ENCODE measurements around the gene CARS1. TPM values are rescaled to one million over a fixed set of nuclear protein-coding genes. Genes with fewer than 3 reads are reported as not detected.

CARS1 gene
- polyA plus RNA-seq, 1 of the 3 experiments (the other 2 are of a cell fraction): 52.1 TPM

DNA sequence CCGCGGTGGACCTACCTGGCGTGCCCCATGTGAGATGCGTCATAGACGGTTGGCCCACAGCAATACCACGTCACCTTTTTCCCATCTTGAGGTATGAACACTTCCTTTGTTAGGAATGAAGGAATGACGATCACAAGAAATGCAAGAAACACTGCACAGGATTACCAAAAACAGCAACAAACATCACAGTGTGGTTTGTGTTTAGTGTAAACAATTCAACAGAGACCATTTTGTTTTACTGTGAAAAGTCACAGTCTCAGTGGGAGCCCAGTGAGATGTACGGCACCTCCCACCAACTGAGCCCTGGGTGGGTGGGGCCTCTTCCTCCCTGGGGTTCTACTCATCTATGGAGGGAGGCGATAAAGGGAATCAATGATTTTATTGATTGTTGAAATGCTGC is 16.3 kb downstream of the CARS1 start:
- no peak overlapping the region for H3K9ac ChIP-seq
- ChIA-PET POLR2A (interaction anchor here (1.0 kb wide), 1 partner anchor 8 kb away, joined by 3 read pairs; no protein-coding TSS in a partner anchor), CTCF (interaction anchor here (23.7 kb wide), 1 partner anchor 48 kb away, joined by 403 read pairs; no protein-coding TSS in a partner anchor)
- DNase-seq: no peak
- no peaks in the 10 kb centered on the region for H3K9me2 ChIP-seq
- H3F3A ChIP-seq (replicated peaks; ENCODE audit: insufficient read depth): peaks cover 12% of the 10 kb centered on the region
- WGBS (ENCODE audit: low lambda C conversion rate): 95% methylated on average over 9 of the region's 9 CpGs
- peaks cover 7 to 20% of the 10 kb centered on the region in 2 experiments; a peak in 3 of 4 replicates for H3K4me1 ChIP-seq (ENCODE audit: control insufficient read depth in 1 of 2, insufficient read depth in 2 of 2, low read depth in 1 of 2, low read length in 1 of 2)
- H3K27me3 ChIP-seq (ENCODE audit: insufficient read depth): no peaks in the 10 kb centered on the region
- no peaks in the 10 kb centered on the region for H3K9me3 ChIP-seq
- H2AFZ ChIP-seq (ENCODE audit: low read depth): no peak overlapping the region
- H3K4me2 ChIP-seq: no peak overlapping the region
- H3K79me2 ChIP-seq (ENCODE audit: insufficient read depth): peaks cover 51% of the 10 kb centered on the region
- H3K4me3 ChIP-seq (ENCODE audit: low read depth in 2 of 2, low read length in 1 of 2): no peak overlapping the region
- H4K20me1 ChIP-seq (ENCODE audit: insufficient read depth): peaks cover 60% of the 10 kb centered on the region
- H3K27ac ChIP-seq (ENCODE audit: low read depth in 2 of 2, low read length in 1 of 2): no peak overlapping the region
- no peak for TF ChIP-seq FOXJ3 (CRISPR knock-in tag; IDR thresholded peaks at IDR 0.05)
- TF ChIP-seq ELF1 (IDR thresholded peaks at IDR 0.05): no peak
- TF ChIP-seq, protein P1, sequence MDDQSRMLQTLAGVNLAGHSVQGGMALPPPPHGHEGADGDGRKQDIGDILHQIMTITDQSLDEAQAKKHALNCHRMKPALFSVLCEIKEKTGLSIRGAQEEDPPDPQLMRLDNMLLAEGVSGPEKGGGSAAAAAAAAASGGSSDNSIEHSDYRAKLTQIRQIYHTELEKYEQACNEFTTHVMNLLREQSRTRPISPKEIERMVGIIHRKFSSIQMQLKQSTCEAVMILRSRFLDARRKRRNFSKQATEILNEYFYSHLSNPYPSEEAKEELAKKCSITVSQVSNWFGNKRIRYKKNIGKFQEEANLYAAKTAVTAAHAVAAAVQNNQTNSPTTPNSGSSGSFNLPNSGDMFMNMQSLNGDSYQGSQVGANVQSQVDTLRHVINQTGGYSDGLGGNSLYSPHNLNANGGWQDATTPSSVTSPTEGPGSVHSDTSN (IDR thresholded peaks at IDR 0.05): no peak
- TF ChIP-seq MXI1 (IDR thresholded peaks at IDR 0.05; ENCODE audit: low read depth, low read length): no peak
- TF ChIP-seq SMC3 (IDR thresholded peaks at IDR 0.05; ENCODE audit: low read depth, low read length): no peak
- TF ChIP-seq, protein P2, sequence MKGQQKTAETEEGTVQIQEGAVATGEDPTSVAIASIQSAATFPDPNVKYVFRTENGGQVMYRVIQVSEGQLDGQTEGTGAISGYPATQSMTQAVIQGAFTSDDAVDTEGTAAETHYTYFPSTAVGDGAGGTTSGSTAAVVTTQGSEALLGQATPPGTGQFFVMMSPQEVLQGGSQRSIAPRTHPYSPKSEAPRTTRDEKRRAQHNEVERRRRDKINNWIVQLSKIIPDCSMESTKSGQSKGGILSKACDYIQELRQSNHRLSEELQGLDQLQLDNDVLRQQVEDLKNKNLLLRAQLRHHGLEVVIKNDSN (IDR thresholded peaks at IDR 0.05; ENCODE audit: borderline replicate concordance, low read depth): no peak
- peaks cover 39 to 71% of the 10 kb centered on the region in 2 experiments for H3K36me3 ChIP-seq (replicated peaks in 1 of 2; ENCODE audit: control insufficient read depth in 1 of 2, insufficient read depth in 2 of 2, low read length in 1 of 2)

DNA sequence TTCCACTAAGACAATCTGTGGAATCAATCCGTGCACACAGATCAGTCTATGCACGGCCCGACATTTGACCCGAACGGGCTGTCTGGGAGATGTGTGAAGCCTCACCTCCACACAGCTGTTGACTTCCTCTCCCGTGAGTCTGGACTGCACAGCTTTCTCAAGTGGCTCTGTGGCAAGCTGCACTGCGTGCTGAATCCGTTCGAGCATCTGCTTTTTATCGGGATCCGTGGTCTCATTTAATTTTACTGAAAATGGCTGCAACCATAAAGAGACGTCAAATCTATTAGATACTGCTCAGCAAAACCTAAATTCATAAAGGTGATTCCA is 19.3 kb downstream of the CARS1 start:
- Histone ChIP-seq H3K27me3 (ENCODE audit: insufficient read depth) (no peaks in the 10 kb centered on the region), H3K9me2 (no peaks in the 10 kb centered on the region), H2AFZ (ENCODE audit: low read depth) (no peak overlapping the region), H3K9me3 (no peaks in the 10 kb centered on the region), H4K20me1 (ENCODE audit: insufficient read depth) (peaks cover 41% of the 10 kb centered on the region), H3K79me2 (ENCODE audit: insufficient read depth) (peaks cover 27% of the 10 kb centered on the region), H3K9ac (no peak overlapping the region), H3F3A (replicated peaks; ENCODE audit: insufficient read depth) (peaks cover 12% of the 10 kb centered on the region), H3K4me1 (ENCODE audit: control insufficient read depth in 1 of 2, insufficient read depth in 2 of 2, low read depth in 1 of 2, low read length in 1 of 2) (peaks cover under 1 to 3% of the 10 kb centered on the region in 2 experiments; a peak in 1 of 4 replicates), H3K4me2 (no peak overlapping the region), H3K27ac (ENCODE audit: low read depth in 2 of 2, low read length in 1 of 2) (no peak overlapping the region), H3K36me3 (replicated peaks in 1 of 2; ENCODE audit: control insufficient read depth in 1 of 2, insufficient read depth in 2 of 2, low read length in 1 of 2) (peaks cover 59 to 81% of the 10 kb centered on the region in 2 experiments), H3K4me3 (ENCODE audit: low read depth in 2 of 2, low read length in 1 of 2) (no peak overlapping the region)
- CTCF ChIA-PET: interaction anchor here (0.6 to 23.7 kb wide), 44 partner anchors 8 to 505 kb away, joined by 3 to 403 read pairs (median 5); partner anchors contain the start of genes CARS1, MRGPRG and OSBPL5
- POLR2A ChIA-PET: interaction anchor here (2.0 kb wide), 1 partner anchor 54 kb away, joined by 5 read pairs; no protein-coding TSS in a partner anchor
- 88% methylated on average over 12 of the region's 12 CpGs for WGBS (ENCODE audit: low lambda C conversion rate)
- DNase-seq: no peak
- TF ChIP-seq, protein P1 (IDR thresholded peaks at IDR 0.05): no peak
- TF ChIP-seq TAF1 (IDR thresholded peaks at IDR 0.05; ENCODE audit: borderline replicate concordance, low read depth, low read length): no peak
- no peak for TF ChIP-seq SMC3 (IDR thresholded peaks at IDR 0.05; ENCODE audit: low read depth, low read length)
- TF ChIP-seq, protein P3, sequence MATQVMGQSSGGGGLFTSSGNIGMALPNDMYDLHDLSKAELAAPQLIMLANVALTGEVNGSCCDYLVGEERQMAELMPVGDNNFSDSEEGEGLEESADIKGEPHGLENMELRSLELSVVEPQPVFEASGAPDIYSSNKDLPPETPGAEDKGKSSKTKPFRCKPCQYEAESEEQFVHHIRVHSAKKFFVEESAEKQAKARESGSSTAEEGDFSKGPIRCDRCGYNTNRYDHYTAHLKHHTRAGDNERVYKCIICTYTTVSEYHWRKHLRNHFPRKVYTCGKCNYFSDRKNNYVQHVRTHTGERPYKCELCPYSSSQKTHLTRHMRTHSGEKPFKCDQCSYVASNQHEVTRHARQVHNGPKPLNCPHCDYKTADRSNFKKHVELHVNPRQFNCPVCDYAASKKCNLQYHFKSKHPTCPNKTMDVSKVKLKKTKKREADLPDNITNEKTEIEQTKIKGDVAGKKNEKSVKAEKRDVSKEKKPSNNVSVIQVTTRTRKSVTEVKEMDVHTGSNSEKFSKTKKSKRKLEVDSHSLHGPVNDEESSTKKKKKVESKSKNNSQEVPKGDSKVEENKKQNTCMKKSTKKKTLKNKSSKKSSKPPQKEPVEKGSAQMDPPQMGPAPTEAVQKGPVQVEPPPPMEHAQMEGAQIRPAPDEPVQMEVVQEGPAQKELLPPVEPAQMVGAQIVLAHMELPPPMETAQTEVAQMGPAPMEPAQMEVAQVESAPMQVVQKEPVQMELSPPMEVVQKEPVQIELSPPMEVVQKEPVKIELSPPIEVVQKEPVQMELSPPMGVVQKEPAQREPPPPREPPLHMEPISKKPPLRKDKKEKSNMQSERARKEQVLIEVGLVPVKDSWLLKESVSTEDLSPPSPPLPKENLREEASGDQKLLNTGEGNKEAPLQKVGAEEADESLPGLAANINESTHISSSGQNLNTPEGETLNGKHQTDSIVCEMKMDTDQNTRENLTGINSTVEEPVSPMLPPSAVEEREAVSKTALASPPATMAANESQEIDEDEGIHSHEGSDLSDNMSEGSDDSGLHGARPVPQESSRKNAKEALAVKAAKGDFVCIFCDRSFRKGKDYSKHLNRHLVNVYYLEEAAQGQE (IDR thresholded peaks at IDR 0.05; ENCODE audit: low read depth, low read length): no peak
- TF ChIP-seq POLR2AphosphoS5 (IDR thresholded peaks at IDR 0.05; ENCODE audit: low read depth, low read length): no peak
- TF ChIP-seq MEF2A (IDR thresholded peaks at IDR 0.05; ENCODE audit: borderline replicate concordance, low read depth): no peak
- TF ChIP-seq, protein P4, sequence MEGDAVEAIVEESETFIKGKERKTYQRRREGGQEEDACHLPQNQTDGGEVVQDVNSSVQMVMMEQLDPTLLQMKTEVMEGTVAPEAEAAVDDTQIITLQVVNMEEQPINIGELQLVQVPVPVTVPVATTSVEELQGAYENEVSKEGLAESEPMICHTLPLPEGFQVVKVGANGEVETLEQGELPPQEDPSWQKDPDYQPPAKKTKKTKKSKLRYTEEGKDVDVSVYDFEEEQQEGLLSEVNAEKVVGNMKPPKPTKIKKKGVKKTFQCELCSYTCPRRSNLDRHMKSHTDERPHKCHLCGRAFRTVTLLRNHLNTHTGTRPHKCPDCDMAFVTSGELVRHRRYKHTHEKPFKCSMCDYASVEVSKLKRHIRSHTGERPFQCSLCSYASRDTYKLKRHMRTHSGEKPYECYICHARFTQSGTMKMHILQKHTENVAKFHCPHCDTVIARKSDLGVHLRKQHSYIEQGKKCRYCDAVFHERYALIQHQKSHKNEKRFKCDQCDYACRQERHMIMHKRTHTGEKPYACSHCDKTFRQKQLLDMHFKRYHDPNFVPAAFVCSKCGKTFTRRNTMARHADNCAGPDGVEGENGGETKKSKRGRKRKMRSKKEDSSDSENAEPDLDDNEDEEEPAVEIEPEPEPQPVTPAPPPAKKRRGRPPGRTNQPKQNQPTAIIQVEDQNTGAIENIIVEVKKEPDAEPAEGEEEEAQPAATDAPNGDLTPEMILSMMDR (IDR thresholded peaks at IDR 0.05): no peak
- no peak for TF ChIP-seq TCF12 (IDR thresholded peaks at IDR 0.05)
- no peak for TF ChIP-seq FOSL2 (IDR thresholded peaks at IDR 0.05; ENCODE audit: borderline replicate concordance, low read depth)
- no peak for TF ChIP-seq NRF1 (IDR thresholded peaks at IDR 0.05; ENCODE audit: low read depth, low read length)
- TF ChIP-seq, protein P5, sequence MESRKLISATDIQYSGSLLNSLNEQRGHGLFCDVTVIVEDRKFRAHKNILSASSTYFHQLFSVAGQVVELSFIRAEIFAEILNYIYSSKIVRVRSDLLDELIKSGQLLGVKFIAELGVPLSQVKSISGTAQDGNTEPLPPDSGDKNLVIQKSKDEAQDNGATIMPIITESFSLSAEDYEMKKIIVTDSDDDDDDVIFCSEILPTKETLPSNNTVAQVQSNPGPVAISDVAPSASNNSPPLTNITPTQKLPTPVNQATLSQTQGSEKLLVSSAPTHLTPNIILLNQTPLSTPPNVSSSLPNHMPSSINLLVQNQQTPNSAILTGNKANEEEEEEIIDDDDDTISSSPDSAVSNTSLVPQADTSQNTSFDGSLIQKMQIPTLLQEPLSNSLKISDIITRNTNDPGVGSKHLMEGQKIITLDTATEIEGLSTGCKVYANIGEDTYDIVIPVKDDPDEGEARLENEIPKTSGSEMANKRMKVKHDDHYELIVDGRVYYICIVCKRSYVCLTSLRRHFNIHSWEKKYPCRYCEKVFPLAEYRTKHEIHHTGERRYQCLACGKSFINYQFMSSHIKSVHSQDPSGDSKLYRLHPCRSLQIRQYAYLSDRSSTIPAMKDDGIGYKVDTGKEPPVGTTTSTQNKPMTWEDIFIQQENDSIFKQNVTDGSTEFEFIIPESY (IDR thresholded peaks at IDR 0.05; ENCODE audit: borderline replicate concordance, low read depth): no peak
- TF ChIP-seq EZH2phosphoT487 (IDR thresholded peaks at IDR 0.05; ENCODE audit: borderline replicate concordance, low read depth): no peak
